Stimulated activated memory B cell treated with anti-CD40 and anti-IgM and Interleukin-4, amounts not matched to agents 10 μg/mL and 1 μg/mL and 100 μg/mL, for 72 hours (primary cell): Measurements from ENCODE around the gene C2orf68.
A peak's percentile ranks its signal among the peaks of the same experiment; 100 is the strongest.
"Not testable (repeated sequence)": the region's sequence is repeated elsewhere in the genome, so short reads cannot be mapped to it uniquely, and the experiment has no call there.

Source experiments
- ATAC-seq: fragments of 150-1000 bp; cut with Tn5 transposase; 2 replicates; pipeline ENCODE4 v1.10.0; 2021
- H3K27ac Mint-ChIP-seq: one replicate; pipeline ENCODE4 v1.8.0; 2022; ENCODE audit warnings: mild to moderate bottlenecking, mixed read lengths
- H3K27me3 Mint-ChIP-seq: one replicate; pipeline ENCODE4 v1.8.0; 2022; ENCODE audit warnings: mixed read lengths
- H3K36me3 Mint-ChIP-seq: one replicate; pipeline ENCODE4 v1.8.0; 2022; ENCODE audit warnings: mixed read lengths
- H3K4me1 Mint-ChIP-seq: one replicate; pipeline ENCODE4 v1.8.0; 2022; ENCODE audit warnings: mixed read lengths
- H3K4me3 Mint-ChIP-seq: one replicate; pipeline ENCODE4 v1.8.0; 2022; ENCODE audit warnings: mild to moderate bottlenecking, moderate library complexity, mixed read lengths
- H3K9me3 Mint-ChIP-seq: one replicate; pipeline ENCODE4 v1.8.0; 2022; ENCODE audit warnings: mixed read lengths

C2orf68 gene, protein sequence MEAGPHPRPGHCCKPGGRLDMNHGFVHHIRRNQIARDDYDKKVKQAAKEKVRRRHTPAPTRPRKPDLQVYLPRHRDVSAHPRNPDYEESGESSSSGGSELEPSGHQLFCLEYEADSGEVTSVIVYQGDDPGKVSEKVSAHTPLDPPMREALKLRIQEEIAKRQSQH

DNA sequence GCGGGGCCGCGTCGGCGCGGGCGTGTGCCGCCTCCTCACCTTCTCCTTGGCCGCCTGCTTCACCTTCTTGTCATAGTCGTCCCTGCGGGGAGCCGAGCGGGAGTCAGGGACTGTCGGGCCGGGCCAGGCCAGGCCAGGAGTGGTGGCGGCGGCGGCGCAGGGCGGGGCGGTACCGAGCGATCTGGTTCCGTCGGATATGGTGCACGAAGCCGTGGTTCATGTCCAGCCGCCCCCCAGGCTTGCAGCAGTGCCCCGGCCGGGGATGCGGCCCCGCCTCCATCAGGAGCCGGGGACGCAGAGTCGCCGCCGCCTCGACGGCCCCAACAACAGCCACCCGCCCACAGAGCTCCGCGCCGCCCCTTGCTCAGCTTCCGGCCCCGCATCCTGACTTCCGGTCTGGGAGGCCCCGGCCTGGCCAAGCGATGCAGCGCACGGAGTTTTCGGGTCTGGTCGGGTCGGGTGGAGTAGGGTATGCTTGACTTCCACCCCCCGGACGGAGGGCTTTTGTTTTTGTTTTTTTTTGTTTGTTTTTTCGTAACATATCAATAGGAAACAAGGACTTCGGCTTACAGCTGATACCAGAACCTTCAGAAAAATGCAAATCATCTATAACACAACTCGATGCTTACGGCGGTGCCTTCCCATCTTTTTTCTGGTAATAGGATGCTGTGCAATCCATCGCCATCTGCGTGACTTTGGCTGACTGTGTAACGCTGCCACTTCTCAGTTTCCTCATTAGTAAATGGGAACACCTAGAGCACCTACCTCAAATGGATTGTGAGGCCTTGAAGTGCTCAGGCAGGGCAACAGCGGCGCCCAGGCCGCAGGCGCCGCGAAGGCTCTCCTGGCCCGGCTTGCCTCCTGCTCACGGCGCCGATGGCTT, at the start of gene C2orf68:
C2orf68 (minus strand) TSS at position 362 of the 883 bp plus-strand sequence; CDS start at position 280, 82 bp downstream.
- Mint-ChIP-seq H3K9me3 (no peaks in the 10 kb centered on the region), H3K4me3 (peak within 1 kb of the TSS; percentile 95), H3K4me1 (peaks cover 25% of the 10 kb centered on the region), H3K27ac (peak within 1 kb of the TSS; percentile 89), H3K36me3 (peaks cover 17% of the 10 kb centered on the region), H3K27me3 (no peaks in the 10 kb centered on the region)
- ATAC-seq = peak; percentile 88

DNA sequence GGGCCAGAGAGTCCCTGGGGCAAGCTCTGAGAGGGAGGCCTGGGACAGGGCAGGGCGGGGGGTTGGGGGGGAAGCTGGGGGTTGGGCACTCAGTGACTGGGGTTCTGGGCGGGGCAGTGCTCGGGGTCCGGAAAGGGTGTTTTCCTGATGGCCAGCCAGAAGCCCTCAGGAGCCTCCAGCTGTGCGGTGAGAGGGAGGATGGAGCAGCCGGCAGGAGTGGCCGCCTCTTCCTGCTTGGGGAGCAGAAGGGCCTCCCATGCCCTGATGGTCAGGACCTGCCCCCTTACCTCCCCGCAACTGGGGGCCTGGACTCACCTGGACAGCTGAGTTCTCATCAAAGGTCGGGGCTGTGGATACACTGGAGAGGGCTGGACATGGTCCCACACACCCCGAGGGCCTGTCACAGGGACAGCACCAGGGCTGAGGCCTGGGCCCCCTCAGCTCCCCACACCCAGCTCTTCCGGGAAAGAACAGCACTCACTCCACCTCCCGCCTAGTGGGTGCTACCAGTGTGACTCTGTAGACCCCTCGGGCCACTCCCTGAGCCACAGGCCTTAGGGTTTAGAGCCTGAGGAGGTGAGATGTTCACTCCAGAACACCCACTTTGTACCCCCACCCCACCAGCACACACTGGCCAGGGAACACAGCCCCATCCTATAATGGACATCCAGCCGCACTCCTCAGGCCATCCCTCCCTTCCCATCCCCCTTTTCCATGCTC, 49.4 kb upstream of the C2orf68 start:
- no peak overlapping the region for H3K4me3 Mint-ChIP-seq
- H3K4me1 Mint-ChIP-seq = no peaks in the 10 kb centered on the region
- H3K27ac Mint-ChIP-seq = no peak overlapping the region
- H3K36me3 Mint-ChIP-seq = peaks cover 14% of the 10 kb centered on the region
- no peaks in the 10 kb centered on the region for H3K9me3 Mint-ChIP-seq
- no peak for ATAC-seq
- no peaks in the 10 kb centered on the region for H3K27me3 Mint-ChIP-seq

DNA sequence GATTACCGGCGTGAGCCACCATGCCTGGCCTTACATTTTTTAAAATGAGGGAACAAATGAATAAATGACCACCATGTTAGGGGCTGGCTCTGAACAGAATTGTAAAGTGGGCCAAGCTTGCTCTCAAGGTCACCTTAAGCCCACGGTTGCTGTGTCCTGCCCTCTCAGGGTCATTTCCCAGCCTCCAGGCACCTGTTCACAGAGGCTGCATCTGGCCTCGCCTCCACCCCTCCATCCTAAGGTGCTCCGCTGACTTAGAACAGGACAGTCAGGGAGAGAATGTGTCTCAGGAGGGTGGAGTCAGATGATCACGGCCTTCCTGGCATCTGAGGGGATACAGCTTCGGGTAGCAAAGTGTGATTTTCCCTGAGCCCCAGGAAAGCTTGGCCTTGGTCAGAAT, 48.9 kb upstream of the C2orf68 start:
- peaks cover 20% of the 10 kb centered on the region for H3K36me3 Mint-ChIP-seq
- no peaks in the 10 kb centered on the region for H3K4me1 Mint-ChIP-seq
- no peaks in the 10 kb centered on the region for H3K27me3 Mint-ChIP-seq
- no peak overlapping the region for H3K27ac Mint-ChIP-seq
- no peak overlapping the region for H3K4me3 Mint-ChIP-seq
- no peaks in the 10 kb centered on the region for H3K9me3 Mint-ChIP-seq
- ATAC-seq = no peak

DNA sequence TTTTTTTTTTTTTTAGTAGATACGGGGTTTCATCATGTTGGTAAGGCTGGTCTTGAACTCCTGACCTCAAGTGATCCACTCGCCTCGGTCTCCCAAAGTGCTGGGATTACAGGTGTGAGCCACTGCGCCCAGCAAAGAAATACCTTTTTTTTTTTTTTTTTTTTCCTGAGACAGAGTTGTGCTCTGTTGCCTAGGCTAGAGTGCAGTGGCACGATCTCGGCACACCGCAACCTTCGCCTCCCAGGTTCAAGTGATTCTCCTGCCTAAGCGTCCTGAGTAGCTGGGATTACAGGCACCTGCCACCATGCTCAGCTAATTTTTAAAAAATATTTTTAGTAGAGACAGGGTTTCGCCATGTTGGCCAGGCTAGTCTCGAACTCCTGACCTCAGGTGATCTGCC, 48.4 kb upstream of the C2orf68 start:
- not testable (repeated sequence) for H3K27ac Mint-ChIP-seq, H3K27me3 Mint-ChIP-seq, ATAC-seq, H3K9me3 Mint-ChIP-seq, H3K4me3 Mint-ChIP-seq, H3K4me1 Mint-ChIP-seq
- H3K36me3 Mint-ChIP-seq = peaks cover 20% of the 10 kb centered on the region

DNA sequence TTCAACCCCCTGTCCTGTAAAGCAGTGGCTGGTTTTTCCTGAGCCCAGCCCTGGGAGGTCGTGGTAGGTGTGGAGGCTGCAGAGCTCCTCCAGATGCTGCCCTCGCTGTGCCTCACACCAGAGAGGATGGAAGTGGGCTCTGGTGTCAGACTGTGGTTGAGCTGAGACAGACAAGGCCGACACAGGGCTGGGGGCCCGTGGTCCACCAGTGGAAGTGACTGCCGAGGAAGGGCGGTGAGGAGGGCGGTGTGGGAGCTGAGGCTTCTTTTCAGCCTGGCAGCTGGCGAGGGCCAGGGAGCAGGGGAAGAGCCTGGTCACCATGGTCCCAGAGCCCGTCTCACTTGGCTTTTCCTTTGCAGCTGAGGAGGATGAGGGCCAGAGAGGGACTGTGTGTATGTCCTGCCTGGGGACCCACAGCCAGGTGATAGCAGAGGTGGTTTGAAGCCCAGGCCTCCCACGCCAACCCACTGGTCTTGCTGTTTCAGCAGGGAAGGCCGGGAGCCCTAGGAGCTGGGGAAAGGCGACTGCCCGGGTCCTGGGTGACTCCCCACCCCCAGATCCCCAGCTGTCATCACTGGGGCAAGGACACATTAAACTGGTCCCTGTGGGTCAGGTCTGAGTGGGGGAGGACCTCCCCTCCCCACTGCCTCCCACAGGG, 47.6 kb upstream of the C2orf68 start:
- H3K27me3 Mint-ChIP-seq = no peaks in the 10 kb centered on the region
- ATAC-seq = no peak
- peaks cover 20% of the 10 kb centered on the region for H3K36me3 Mint-ChIP-seq
- no peak overlapping the region for H3K27ac Mint-ChIP-seq
- H3K4me1 Mint-ChIP-seq = no peaks in the 10 kb centered on the region
- no peaks in the 10 kb centered on the region for H3K9me3 Mint-ChIP-seq
- H3K4me3 Mint-ChIP-seq = no peak overlapping the region

DNA sequence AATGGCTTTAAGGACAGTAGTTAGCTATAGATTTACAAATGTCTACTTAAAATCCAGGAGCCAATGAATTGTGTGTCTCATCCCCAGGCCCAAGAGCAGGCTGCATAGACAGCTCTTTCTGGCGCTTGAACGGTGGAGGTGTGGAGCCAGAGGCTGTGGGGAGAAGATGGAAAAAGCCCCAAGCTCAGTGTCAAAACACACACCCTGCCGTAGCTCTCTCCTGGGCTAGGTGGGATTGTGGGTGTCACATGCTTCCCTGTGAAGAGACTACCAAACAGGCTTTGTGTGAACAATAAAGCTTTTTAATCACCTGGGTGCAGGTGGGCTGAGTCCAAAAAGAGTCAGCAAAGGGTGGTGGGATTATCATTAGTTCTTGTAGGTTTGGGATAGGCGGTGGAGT, 45.5 kb upstream of the C2orf68 start:
- H3K36me3 Mint-ChIP-seq = peaks cover 39% of the 10 kb centered on the region
- H3K27ac Mint-ChIP-seq, H3K9me3 Mint-ChIP-seq, ATAC-seq, H3K4me1 Mint-ChIP-seq, H3K27me3 Mint-ChIP-seq, H3K4me3 Mint-ChIP-seq: not testable (repeated sequence)

DNA sequence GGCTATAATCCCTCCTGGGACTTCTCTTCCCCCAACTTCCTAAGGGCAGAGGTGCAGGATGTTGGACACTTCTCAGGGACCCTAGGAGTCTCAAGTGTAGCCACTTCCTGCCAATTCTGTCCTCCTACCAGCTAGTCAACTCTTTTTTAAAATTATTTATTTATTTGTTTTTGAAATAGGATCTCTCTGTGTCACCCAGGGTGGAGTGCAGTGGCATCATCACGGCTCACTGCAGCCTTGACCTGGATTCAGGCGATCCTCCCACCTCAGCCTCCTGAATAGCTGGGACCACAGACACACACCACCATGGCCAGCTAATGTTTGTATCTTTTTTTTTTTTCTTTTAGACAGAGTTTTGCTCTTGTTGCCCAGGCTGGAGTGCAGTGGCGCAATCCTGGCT, 44.6 kb upstream of the C2orf68 start:
- no peaks in the 10 kb centered on the region for H3K27me3 Mint-ChIP-seq
- peaks cover 48% of the 10 kb centered on the region for H3K36me3 Mint-ChIP-seq
- H3K27ac Mint-ChIP-seq = no peak overlapping the region
- H3K9me3 Mint-ChIP-seq = no peaks in the 10 kb centered on the region
- no peak overlapping the region for H3K4me3 Mint-ChIP-seq
- H3K4me1 Mint-ChIP-seq = no peaks in the 10 kb centered on the region
- ATAC-seq = no peak

DNA sequence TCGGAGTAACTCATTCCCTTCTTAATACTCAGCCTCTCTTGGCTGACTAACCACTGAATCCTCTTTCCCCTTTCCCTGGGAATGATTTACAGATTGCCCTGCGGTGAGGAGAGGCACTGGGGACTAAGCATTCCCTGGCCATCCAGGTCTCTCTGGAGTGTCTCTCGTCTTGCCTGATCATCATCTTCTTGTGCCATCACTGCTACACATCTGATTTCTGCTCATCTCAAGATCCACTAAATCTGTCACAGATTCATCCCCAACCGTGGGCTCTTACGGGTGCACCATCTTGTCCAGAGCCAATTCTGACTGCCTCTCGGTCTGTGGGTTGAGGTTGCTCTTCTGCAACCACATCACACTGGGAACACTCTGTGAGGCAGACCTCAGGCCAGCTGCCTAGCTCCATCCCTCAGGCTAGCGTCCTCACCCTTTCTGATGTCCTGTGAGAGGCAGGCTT, 44.1 kb upstream of the C2orf68 start:
- no peaks in the 10 kb centered on the region for H3K9me3 Mint-ChIP-seq
- no peak overlapping the region for H3K4me3 Mint-ChIP-seq
- no peaks in the 10 kb centered on the region for H3K4me1 Mint-ChIP-seq
- H3K27me3 Mint-ChIP-seq = no peaks in the 10 kb centered on the region
- H3K27ac Mint-ChIP-seq = no peak overlapping the region
- ATAC-seq = no peak
- H3K36me3 Mint-ChIP-seq = peaks cover 49% of the 10 kb centered on the region

DNA sequence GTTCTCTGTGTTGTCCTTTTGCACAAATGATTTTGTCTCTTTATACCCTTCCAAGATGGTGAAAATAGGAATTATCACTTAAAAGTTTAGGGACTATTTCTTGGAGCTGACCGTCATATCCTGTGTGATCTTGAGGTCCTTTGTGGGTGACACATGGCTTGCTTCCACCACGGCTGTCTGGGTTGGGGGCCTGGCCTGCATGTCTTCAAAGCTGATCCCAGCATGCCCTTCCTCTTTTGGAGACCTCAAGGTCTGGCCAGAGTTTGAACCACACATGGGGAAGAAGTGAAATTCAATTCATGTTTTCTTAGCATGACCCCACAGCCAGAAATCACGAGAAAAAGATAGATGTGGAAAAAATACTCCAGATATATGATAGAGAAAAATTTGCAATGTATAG, 42.1 kb upstream of the C2orf68 start:
- Mint-ChIP-seq H3K9me3 (no peaks in the 10 kb centered on the region), H3K4me1 (peaks cover 4% of the 10 kb centered on the region), H3K27ac (no peak overlapping the region), H3K36me3 (peaks cover 60% of the 10 kb centered on the region), H3K27me3 (no peaks in the 10 kb centered on the region), H3K4me3 (no peak overlapping the region)
- no peak for ATAC-seq

DNA sequence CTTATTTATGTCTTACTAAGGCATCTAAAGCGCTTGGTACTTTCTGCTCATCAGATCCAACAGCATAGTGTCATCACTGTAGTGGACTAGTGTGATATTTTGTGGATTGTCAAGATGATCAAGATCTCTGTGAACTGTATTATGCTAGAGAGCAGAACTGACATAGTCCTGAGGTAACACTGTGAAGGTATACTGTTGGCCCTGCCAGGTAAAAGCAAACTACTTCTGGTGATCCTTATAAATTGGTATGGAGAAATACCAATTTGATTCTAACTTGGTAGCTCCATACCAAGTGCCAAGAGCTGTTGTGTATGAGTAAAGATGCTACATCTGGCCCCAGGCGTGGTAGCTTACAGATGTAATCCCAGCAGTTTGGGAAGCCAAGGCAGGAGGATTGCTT, 40.2 kb upstream of the C2orf68 start:
- Mint-ChIP-seq H3K4me3 (no peak overlapping the region), H3K27me3 (no peaks in the 10 kb centered on the region), H3K9me3 (no peaks in the 10 kb centered on the region), H3K27ac (no peak overlapping the region), H3K4me1 (peaks cover 24% of the 10 kb centered on the region), H3K36me3 (peaks cover 54% of the 10 kb centered on the region)
- ATAC-seq = no peak

DNA sequence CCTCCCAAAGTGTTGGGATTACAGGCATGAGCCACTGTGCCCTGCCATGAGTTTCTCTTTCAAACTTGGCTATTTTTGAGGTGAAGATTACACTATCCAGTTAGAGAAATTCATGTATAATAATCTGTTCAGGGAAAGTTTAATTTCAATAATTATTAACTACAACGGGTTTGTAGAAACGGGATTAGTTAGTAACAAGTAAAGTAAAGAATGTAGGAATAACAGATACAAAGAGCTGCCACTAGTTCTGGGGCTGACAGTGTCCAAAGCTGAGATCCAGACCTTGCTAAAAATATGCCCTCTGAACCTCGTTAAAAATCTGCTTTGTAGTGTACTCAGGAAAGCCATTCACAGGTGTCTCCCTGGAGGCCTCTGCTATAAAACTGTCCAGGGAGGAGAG, 39.2 kb upstream of the C2orf68 start:
- no peak overlapping the region for H3K27ac Mint-ChIP-seq
- no peak overlapping the region for H3K4me3 Mint-ChIP-seq
- H3K27me3 Mint-ChIP-seq = no peaks in the 10 kb centered on the region
- no peaks in the 10 kb centered on the region for H3K9me3 Mint-ChIP-seq
- no peak for ATAC-seq
- H3K4me1 Mint-ChIP-seq = peaks cover 26% of the 10 kb centered on the region
- H3K36me3 Mint-ChIP-seq = peaks cover 51% of the 10 kb centered on the region

DNA sequence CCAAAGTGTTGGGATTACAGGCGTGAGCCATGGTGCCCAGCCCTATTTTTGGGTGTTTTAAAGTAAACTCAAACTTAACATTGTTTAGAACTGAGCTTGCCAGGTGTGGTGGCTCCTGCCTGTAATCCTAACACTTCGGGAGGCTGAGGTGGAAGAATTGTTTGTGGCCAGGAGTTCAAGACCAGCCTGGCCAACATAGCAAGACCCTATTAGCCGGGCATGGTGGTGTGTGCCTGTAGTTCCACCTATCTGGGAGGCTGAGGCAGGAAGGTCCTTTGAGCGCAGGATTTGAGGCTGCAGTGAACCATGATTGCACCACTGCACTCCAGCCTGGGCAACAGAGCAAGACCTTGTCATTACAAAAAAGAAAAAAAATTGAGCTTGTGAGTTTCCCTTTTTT, 38.6 kb upstream of the C2orf68 start:
- no peaks in the 10 kb centered on the region for H3K27me3 Mint-ChIP-seq
- no peak for ATAC-seq
- no peak overlapping the region for H3K4me3 Mint-ChIP-seq
- no peaks in the 10 kb centered on the region for H3K9me3 Mint-ChIP-seq
- no peak overlapping the region for H3K27ac Mint-ChIP-seq
- H3K4me1 Mint-ChIP-seq = peaks cover 26% of the 10 kb centered on the region
- peaks cover 52% of the 10 kb centered on the region for H3K36me3 Mint-ChIP-seq

DNA sequence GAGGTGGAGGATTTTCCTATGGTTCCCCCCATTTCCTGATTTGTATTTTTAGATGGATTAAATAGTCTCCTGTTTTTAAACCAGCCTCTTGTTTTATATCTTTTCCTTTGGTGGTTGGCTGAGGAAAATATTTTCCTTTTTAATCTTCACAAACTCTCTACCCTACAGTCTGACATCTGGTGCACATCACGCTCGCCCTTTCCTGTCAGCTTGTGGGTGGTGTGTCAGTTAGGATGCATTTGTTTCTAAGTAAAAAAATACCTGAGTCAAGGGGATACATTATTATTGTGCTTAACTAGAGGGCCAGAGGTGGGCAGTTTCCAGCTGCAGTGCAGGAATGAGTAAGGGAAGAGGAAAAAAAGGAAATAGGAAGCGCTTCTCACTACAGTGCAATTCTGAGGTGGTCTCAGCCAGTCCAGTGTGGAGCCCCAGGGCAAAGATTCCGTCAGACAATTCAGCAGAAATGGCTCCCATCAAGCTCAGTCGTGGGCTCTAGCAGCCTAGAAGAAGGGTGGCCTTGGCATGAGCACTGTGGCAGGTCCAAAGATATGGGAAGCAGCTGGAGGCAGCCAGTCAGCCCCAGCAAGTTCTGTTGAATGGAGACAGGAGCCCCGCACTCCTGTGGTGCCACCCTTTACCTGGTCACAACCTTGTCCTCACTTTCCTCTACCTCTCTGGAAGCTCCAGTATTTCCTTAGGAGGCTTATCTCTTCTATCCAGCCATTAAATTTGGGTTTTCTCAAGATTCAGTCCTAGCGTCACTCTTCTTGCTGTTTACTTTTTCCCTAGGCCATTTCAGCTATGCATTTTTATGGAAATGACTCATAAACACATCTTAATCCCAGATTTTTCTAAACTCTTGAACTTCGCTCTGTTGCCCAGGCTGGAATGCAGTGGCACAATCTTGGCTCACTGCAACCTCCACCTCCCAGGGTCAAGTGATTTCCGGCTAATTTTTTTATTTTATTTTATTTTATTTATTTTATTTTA, 37.6 kb upstream of the C2orf68 start:
- H3K4me3 Mint-ChIP-seq = no peak overlapping the region
- H3K4me1 Mint-ChIP-seq = peaks cover 26% of the 10 kb centered on the region
- peaks cover 62% of the 10 kb centered on the region for H3K36me3 Mint-ChIP-seq
- no peak overlapping the region for H3K27ac Mint-ChIP-seq
- no peaks in the 10 kb centered on the region for H3K9me3 Mint-ChIP-seq
- no peaks in the 10 kb centered on the region for H3K27me3 Mint-ChIP-seq
- ATAC-seq = no peak

DNA sequence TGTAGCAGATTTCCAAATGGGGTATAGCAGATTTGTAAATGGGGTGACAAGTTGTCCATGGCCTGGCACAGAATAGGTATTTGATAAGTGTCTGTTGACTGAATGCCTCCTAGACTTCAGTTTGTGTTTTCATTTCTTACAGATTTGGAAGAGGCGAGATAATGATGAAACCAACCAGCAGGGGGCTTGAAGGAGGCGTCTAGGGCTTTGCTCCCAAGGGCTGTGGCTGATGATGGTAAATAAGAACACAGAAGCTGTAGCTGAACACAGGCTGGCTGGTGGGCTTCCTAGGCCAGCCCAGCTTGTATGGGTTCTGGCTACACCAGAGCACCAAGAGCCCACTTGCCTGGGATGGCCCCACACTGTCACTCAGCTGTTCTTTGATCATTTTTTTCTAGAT, 36.8 kb upstream of the C2orf68 start:
- Mint-ChIP-seq H3K27me3 (no peaks in the 10 kb centered on the region), H3K4me1 (peaks cover 26% of the 10 kb centered on the region), H3K4me3 (peak overlapping the region; percentile 2), H3K36me3 (peaks cover 64% of the 10 kb centered on the region), H3K9me3 (no peaks in the 10 kb centered on the region), H3K27ac (no peak overlapping the region)
- peak; percentile 54 for ATAC-seq
